GM21381 (cell line): Measurements from ENCODE around the gene MAMLD1.

Source experiments
- ATAC-seq: cut with Tn5 transposase; IDR thresholded peaks from one replicate; pipeline ENCODE4 v1.9.1; 2021; ENCODE audit warnings: mild to moderate bottlenecking, moderate library complexity; ENCODE audit not compliant: unreplicated experiment

MAMLD1 gene

GRCh38 chrX:150551963-150552362 lies 188.8 kb downstream of the MAMLD1 start:
- ATAC-seq, result no peak

GRCh38 chrX:150558424-150558823 lies 195.3 kb downstream of the MAMLD1 start:
- no peak for ATAC-seq
